ENCODE data around the gene RIMS1. TPM values are rescaled to one million over a fixed set of nuclear protein-coding genes. Genes with fewer than 3 reads are reported as not detected.
"Not testable (repeated sequence)": the region's sequence is repeated elsewhere in the genome, so short reads cannot be mapped to it uniquely, and the experiment has no call there.

Gene RIMS1
- total RNA-seq, 1 donor from 2014 or later: 4.3 TPM

DNA sequence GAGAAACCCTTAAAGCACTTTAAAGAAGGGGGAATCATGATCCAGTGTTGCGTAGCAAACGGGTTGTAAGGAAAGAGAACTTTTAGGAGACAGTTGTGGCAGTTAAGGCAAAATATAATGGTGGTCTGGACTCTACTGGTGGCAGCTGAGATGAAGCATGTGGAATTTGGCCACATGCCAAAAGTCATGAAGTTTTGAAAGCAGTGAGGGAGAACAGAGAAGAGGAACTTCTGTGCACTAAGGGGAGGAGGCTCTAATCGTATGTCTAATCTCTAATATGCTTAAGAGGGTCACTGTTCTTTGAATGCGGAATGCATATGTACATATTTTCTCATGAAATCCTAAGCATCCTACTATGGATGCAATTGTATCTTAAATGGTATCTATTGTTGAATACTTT, 91.5 kb downstream of the RIMS1 start:
- no peak for DNase-seq (ENCODE audit: low spot score)

DNA sequence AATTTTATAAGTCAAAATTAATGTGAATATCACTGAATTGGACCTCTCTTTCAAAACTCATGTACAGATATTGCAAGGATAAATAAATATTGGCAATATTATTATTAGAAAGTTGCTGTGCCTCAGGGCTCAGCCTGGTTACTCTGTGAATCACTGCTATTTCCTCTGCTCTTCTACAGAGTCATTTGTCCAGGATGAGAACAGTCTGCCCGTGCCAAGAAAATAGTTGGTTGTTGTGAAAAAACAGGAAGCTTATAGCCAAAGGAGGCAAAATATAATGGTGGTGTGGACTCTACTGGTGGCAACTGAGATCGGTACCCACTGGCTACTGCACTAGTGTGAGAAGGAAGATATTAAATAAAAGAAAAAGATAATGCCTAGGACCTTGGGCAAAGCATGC, 93.6 kb downstream of the RIMS1 start:
- DNase-seq (ENCODE audit: low spot score): no peak

DNA sequence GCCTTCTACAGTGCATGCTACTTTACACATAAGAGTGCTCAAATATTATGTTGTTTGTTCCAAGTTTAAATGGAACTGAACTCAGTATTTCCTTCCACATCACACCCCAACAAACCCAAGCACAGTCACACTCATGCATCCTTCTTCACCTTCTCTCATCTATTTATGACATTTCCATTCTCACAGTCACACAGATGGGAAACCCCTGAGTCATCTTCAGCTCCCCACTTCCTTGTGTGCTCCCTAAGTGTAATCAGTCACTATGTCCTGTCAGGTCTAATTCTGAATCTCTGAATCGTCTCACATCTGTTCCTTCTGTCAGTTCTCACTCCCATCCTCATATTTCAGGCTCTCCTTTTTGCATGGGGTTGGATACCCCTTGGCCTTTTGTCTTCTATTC, 96.0 kb downstream of the RIMS1 start:
- DNase-seq (ENCODE audit: low spot score): no peak

DNA sequence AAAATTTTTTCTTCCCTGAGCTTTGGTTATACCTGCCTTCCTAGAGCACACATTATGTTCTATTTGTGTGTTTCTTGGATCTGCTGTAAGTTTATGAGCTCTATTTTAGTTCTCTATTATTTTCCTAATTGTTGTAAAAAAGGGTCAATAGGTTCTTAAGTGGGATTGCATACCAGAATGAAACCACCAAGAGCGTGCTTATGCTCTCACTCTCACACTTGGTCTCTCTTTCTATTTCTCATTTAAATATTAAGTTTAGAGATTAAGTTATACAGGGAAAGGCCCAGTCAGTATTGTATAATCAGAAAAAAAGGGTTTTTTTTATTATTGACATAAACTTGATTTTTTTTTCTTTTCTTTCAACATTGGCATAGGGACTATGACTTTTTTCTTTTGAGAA, 96.8 kb downstream of the RIMS1 start:
- no peak for DNase-seq (ENCODE audit: low spot score)

DNA sequence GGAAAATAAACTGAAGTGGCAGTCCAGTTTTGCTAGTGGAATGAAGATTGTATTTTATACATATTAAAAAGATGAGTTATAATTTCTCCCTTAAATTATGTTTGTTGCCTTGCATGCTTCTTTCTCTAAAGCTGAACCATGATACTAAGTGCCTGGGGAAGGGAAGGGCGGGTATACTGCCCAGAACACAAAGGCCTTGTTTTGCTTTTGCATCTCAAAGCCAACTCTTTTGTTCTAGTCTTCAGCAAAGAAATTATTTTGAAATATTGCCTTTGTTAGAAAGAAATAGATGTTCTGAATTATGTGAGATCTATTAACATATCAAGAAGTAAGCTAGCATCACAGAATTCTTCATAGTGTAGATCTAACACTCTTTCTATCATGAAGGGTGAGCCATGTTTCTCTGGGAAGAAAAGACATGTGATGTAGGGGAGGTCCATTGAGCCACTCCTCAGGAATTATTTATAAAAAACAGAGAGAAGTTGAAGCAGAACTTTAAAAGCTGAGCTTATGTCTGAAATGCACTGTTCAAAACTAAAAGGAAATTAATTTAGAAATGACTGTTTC, 108.4 kb downstream of the RIMS1 start:
- DNase-seq (ENCODE audit: low spot score): no peak

DNA sequence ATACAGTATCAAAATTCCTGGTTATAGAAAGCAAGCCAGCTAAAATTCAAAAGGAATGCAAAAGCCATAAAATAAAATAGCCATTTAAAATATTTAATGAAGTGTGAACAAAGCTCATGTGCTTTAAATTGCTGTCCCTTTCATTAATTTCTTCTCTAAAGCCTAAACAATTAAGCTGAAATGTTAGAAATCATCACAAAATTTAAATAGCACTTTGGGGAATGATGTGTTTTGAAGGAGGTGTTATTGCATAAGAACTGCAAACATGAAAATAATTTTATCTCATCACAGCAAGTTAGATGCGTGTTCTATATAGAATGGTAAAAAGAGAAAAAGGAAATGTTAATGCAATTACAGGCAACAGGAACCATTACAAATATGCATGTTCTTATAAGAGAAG, 111.0 kb downstream of the RIMS1 start:
- no peak for DNase-seq (ENCODE audit: low spot score)

DNA sequence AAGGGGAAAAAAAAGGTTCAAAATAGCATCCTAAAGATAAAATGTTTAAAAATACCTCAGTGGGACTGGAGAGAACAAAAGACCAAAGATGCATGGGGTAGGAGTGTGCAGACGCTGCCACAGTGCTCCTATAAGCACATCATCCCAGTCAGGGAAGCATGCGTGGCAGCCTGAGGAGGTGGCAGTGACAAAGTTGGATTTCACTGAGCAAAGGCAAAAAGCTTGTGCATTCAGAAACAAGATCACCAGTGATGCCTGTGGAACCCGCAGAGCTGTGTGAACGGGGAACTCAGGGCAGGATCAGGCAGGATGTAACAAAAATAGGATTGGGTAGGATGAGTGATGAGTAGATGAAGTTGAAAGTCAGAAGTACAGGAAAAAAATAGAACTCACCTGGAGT, 116.1 kb downstream of the RIMS1 start:
- DNase-seq (ENCODE audit: low spot score): no peak

DNA sequence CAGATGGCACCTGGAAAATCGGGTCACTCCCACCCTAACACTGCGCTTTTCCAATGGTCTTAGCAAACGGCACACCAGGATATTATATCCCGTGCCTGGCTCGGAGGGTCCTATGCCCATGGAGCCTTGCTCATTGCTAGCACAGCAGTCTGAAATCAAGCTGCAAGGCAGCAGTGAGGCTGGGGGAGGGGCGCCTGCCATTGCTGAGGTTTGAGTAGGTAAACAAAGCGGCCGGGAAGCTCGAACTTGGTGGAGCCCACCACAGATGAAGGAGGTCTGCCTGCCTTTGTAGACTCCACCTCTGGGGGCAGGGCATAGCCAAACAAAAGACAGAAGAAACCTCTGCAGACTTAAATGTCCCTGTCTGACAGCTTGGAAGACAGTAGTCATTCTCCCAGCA, 120.2 kb downstream of the RIMS1 start:
- not testable (repeated sequence) for DNase-seq (ENCODE audit: low spot score)

DNA sequence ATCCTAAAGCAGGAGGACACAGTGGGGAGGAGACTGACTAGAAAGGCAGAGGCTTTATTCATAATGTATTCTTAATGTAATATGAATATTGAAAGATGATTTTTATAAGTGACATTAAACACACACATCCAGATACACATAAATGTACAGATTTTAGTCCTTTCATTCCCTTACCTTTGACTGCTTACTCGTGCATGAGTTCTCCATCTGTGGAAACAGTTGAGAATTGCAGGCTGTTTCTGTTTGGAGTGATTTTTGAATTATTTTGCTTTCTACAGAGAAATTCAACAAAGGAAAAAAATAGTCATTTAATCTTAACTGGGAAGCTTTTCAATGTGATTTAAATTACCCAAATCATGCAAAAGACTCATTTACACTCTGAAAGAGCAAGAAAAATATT, 136.5 kb downstream of the RIMS1 start:
- DNase-seq (ENCODE audit: low spot score): no peak

DNA sequence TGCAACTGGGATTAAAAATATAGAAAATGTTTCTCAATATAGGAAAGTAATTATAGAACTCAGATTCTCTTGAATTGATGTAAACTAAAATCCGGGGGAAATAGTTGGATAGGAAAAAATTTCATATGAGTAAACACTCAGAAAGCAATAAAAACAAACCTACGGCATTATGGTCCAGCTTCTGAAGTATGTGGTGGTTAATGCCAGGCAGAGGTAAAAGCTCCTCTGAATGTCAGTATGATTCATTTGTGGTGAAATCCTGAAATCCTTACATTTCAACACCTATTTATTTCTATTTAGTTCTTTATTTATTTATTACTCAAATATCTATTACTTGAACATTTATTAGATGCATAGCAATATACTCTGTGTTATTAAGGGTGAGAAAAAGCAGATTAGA, 145.1 kb downstream of the RIMS1 start:
- DNase-seq (ENCODE audit: low spot score): no peak

DNA sequence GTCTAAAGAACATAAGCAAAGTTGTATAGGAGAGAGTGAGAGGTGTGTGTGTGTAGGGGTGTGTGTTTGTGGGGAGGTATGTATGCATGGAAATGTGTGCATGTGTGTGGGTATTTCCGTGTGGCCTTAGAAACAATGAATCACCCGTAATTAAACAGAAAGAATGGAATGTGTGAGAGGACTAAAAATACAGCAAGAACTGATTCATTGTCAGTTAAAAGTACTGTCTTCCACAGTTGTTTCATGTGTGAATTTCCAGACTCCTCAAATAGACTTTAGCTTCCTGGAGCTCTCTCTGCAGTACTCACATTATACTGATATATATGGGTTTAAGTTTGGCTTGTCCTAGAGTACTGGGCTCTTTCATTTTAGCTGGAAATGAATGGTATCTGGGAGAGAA, 145.7 kb downstream of the RIMS1 start:
- no peak for DNase-seq (ENCODE audit: low spot score)

DNA sequence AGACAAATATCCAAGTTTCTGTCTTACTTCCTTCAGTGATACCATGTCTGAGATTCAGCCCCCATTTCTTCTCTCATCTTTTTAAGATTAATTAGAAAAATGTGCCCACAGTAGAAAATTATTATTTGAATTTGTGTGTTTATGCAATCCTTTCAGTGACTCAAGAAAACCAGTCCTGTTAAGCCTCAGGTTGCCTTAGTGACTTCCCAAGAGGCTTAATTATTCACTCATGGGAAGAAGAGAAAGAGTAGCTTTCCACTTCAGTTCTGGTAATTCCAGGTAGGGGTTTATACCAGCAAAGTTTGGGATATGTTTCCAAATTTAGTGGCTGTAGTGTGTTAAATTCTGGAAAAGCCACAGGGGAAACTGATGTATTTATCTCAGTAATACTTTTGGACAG, 149.1 kb downstream of the RIMS1 start:
- no peak for DNase-seq (ENCODE audit: low spot score)

DNA sequence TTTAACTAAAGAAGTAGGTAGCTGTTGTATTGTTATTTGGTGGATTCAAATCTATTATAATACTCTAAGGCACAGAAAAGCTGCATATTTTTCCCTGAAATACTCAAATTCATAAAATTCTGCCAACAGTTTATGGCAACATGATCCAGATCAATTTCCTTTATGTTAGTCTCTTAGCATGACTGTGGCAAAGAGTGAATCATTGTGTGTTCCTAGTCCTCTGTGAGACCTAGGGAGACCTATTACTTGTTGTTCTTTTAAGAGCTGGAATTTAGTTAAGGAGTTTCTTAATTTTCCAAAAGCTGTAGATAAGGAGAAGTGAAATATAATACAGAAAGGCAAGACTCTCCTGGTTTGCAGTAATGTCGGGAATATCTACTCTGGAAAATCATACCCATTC, 149.6 kb downstream of the RIMS1 start:
- DNase-seq (ENCODE audit: low spot score): no peak

DNA sequence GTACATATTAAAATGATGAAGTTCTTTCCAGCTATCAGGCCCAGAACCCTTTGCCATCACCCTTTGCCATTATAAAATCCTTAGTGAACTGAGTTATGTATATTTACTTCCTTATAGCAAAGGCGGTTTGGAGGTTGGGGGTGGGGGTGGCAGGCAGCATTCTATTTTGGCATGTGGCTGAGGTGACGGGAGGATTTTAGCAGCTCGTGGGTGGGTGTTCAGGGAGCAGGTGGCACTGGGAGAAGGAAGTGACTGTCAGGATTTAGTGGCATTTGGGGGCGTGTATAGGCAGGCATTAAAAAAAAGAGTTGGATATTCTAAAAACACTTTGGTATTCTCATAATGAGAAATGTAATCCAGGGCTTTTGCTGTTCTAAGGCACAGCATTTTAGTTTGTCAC, 150.7 kb downstream of the RIMS1 start:
- no peak for DNase-seq (ENCODE audit: low spot score)

DNA sequence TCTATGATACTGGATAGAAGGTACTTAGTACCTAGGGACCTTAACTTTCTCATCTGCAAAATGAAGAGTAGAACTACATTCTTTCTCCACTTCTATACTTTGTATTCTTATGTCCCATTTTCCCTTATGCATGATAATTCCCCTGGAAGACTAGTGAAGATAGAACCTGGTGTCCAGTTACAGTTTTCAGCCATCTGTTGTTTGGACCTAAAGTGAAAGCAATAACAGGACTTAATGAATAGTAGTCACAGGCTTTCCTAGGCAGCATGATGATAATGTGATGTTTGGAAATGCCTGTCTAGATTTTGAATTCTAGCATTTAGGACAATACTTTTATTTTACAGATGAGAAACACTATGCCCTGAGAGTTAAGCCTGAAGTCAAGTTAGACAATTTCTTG, 153.8 kb downstream of the RIMS1 start:
- no peak for DNase-seq (ENCODE audit: low spot score)

DNA sequence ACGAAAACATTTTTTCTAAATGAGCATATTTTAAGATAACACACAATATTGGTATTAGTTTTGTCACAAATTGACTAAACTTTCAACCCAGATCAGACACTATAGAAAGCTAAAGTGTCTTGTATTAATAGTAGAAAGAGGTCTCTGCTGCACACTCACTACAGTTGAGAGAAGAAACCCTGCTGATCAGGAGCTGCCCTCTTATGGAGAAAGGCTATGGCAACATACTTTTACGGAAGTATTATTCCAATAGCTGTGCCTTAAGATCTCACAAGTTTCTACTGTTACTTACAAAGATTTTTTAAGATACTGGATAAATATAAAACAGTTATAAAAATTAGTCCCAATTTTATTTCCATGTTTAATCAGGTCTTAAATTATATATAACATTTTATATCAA, 155.7 kb downstream of the RIMS1 start:
- peak; percentile 14 for DNase-seq (ENCODE audit: low spot score)

DNA sequence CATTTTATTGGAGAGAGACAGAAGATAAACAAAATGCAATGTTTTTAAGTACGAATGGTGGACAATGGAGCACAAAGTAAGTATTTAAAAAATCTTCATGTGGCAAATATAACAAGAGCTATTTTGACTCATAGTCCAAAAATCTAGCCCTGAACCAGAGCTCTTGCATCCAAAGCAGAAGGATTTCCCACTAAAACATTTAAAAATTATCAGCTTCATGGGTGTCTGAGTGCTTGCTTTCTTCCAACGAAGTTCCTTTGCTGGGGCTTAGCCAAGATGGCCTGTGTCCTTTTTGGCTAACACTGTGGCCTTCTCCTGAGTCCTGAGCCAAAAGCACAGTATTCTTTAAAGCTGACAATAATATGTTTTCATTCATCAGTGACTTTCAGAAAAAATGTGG, 161.7 kb downstream of the RIMS1 start:
- DNase-seq (ENCODE audit: low spot score): no peak

DNA sequence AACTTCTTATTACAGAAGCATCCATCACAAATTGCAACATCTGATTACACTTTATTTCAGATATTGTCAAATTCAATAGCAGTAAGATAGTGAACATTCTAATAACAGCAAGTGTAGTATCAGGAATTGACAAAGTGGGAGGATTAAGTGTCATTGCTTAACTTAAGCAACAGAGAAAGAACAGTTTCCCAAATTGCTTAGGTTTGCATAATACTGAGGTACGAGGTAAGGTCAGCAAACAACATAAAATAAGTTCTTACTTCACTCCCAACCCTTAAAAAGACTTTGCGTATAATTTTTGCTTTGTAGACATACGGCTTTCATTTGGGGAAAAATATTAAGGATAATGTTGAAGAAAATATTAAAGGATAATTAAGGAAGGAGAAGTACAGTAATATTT, 163.0 kb downstream of the RIMS1 start:
- no peak for DNase-seq (ENCODE audit: low spot score)

DNA sequence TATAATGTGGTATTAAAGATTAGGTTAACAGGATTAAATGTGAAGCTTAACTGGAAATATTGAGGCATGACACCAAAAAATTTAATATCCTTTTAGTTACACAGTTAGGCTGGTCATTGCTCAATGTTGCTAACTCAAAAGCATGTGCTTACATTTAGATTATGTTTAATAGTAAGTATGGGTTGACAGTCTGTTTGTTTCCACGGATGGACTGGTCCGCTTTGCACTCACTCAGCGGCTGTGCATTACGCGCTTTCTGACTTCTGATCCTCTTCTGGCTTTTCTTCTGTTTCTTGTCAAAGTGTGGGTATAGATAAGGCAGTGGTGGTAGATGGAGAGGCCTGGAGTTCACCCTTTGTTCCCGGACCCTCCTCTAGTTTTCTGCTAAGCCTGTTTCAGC, 174.9 kb downstream of the RIMS1 start:
- DNase-seq (ENCODE audit: low spot score): peak; percentile 31

DNA sequence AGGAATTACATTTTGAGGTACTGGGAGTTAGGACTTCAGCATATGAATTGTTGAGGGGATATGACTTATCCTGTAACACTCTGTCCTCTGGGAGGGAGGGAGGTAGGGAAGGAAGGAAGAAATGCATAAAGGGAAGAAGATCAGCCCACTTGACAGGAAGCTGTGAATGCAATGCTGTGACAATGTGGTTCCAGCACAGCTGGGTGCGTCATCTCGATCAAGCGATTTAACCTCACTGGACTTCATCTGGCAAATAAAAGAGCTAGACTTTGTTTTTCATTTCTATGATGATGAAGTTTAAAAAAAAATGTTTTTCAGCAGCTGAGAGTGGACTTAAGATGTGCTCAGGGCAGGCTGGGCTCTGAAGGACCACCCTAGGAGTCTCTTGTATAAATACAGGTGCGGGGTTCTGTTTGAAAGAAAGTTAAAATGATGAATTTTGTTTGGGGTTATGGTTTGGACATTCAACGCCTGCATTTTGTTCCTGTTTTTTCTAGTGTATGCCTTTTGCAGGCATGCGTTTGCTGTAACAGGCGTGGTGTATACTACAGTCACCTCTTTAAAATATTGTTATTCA, 178.1 kb downstream of the RIMS1 start:
- no peak for DNase-seq (ENCODE audit: low spot score)

DNA sequence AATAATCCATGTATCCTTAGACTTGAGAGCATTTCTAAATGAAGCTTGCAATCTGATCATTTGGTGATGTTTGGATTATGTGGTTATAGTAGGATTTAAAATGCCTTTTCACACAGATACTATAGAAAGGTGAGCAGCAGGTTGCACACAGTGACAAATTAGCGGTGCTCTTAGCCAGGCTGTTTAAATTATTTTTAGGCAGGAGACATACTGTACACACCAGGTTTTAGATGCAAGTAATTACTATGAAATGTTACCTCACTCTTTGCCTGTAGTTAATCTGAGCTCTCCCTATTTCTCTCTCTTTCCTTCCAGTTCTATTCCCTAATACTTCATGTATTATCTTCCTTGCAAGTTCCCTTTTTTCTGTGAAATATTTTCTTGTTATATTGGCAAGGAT, 191.7 kb downstream of the RIMS1 start:
- no peak for DNase-seq (ENCODE audit: low spot score)

DNA sequence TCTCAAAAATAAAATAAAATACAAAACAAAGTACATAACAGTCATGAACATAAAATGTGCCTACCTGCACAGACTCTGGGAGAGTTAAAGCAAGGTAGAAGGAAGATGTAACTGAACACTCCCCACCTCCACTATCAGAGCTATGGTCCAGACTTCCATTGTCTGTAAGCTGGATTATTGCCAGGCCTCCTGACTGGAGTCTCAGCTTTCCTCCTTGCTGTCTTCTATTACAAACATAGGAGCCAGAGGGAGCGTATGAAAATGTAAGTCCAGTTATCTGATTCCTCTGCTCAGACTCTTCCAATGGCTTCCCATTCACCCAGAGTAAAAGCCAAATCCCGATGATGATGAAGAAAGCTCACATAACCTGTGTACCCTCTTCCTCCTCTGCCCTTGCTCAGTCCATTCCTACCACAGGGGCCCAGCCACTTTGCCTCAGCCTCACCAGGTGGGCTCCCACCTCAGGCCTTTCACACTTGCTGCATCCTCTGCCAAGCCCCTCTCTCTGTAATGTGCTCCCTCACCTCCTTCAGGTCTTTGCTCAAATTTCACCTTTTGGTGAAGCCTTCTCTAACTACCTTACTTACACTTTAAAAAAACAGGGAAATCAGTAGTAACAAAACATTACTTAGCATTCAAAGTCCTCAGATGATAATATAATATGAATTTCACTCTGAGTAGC, 194.1 kb downstream of the RIMS1 start:
- no peak for DNase-seq (ENCODE audit: low spot score)

DNA sequence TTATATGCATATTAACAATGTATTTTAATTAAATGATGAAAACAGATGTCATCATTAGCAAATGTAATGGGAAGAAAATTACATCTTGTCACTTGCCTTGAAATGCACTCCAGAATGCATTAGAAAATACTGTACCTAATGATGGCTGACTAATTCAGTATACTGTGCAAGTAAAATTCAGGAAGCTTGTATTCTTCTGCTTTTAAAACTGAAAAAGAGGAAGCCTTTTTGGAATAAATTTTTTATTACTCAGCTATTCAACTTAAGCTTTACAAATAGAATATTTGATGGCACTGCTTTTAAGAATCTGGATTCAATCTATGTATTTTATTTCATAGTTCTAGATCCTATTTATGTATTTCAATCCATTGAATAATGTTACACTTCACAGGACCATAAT, 195.5 kb downstream of the RIMS1 start:
- DNase-seq (ENCODE audit: low spot score): no peak

DNA sequence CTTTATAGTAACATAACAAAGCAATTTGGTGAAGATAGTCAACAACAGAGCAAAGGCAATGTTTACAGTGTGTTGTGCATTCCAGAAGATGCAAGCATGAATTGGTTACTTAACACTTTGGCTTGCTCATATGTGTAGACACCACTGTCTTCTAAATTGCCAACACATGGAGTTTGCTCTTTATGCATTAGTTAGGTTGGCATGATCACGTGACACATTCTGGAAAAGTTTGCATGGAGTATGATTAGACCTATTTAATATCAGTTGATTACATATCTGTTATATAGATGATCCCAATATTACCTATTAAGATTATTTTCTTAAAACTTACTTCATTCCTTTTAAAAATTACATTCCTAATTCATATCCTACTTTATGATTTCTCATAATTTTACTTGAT, 197.6 kb downstream of the RIMS1 start:
- no peak for DNase-seq (ENCODE audit: low spot score)
